HG03442 (cell line): ENCODE measurements around the gene IRF2BP2.
"Not testable (repeated sequence)": the region's sequence is repeated elsewhere in the genome, so short reads cannot be mapped to it uniquely, and the experiment has no call there.

Experiments
- ATAC-seq: cut with Tn5 transposase; IDR thresholded peaks from one replicate; pipeline ENCODE4 v1.9.1; 2021; ENCODE audit warnings: mild to moderate bottlenecking, moderate library complexity; ENCODE audit not compliant: unreplicated experiment

IRF2BP2 gene

DNA sequence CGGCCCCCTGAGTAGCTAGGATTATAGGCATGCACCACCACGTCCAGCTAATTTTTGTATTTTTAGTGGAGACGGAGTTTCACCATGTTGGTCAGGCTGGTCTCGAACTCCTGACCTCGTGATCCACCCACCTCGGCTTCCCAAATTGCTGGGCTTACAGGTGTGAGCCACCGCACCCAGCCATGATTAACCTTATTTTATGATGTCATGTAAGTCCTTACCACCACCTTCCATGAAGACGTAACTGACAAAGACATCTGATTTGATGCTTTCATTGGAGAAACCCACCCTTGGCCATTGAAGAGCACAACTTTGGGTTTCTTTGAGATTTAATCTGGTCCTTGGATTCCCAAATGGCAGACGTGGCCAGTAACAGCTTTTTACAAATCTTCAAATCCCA lies 24.9 kb upstream of the IRF2BP2 start:
- not testable (repeated sequence) for ATAC-seq

DNA sequence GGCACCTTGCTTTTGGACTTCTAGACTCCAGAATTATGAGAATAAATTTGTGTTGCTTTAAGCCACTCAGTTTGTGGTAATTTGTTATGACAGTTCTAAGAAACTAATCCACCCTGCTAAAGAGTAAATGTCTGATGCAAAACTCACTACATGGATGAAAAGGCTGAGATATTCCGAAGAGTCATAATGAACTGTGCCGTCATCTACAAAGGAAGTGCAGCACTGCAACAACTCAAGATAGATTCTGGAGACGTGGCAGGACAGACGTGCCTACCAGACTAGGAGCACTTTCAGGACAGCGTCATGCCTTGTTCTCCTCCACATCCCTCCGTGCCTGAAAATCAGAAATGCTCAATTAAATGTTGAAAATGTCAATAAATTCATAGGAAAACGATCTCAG lies 24.4 kb upstream of the IRF2BP2 start:
- no peak for ATAC-seq

DNA sequence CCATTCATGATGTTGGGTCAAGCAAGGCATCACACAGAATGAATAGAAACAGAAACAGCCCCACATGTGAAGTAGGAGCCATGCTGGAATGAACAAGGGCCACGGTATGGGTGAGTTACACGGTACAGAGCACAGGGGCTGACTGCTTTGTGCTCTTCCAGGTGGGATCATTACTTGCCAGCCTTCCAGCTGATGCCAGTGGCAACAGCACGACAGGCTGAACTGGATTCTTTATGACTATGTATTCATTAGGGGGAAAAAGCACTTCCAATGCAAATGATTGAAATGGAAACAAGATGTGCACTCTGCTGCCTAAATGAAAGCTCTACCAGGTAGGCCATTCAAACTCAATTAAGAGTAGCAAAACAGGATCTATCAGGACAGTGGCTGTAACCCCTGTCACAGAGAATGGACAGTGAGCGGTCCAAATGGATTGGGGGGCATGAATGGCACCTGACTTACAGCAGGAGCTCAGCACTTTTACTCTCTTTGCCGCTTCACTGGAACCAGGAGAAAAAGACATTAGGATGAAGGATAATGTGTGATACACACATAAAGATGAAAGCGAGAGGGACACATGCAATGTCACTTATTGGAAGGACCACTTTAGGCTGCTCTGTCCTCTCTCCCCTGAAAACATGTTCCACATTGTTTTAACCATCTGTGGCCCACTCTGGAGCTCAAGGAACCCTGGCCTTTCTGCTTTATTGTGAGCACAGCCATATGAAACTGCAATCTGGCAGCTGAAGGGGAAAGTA lies 23.4 kb upstream of the IRF2BP2 start:
- ATAC-seq, result no peak

DNA sequence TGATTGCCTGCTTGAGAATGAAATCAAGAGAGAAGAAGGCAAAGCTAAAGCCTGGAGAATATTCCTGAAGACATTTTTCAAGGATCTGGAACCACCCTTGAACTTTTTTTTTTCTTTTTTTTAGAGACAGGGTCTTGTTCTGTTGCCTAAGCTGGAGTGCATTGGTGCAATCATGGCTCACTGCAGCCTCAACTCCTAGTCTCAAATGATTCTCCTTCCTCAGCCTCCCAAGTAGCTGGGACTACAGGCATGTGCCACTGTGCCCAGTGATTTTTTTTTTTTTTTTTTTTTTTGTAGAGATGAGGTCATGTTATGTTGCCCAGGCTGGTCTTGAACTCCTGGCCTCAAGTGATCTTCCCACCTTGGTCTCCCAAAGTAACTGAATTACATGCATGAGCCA lies 22.2 kb upstream of the IRF2BP2 start:
- no peak for ATAC-seq

DNA sequence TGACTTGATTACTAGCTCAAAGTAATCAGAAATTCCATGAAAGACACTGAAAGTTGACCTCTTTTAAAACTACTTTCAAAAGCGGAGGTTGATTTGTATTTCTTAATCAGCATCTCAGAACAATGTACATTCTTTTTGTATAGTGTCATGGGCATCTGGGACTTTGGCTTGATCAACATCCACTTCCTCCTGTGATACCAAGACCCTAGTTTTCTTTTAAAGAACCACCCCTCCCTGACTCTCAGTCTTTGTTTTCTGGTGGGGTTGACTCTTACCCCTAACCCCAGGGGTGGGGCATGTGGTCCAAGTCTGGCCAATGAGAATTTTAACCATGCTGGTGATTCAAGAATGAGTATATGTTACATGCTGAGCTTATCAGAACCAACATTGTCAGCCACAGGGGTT lies 21.7 kb upstream of the IRF2BP2 start:
- no peak for ATAC-seq

DNA sequence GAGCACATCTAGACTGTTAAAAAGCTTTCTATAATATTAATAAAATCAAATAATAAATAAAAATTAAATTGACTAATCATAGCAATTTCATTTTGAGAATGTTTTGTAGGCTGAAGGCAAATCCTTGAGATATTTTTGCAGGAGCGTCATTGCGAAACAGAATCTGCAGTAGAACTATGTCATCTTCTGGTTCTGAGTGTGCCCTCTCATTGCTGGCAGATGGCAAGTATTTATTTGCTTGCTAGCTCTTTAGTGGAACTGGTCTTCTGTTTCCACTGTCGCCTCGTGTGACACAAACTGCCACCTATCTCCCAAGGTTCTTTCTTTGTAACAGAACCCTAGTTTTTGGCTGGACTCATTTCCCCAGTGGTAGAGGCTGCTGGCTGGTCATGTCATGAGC lies 19.0 kb upstream of the IRF2BP2 start:
- peak; percentile 47 for ATAC-seq

DNA sequence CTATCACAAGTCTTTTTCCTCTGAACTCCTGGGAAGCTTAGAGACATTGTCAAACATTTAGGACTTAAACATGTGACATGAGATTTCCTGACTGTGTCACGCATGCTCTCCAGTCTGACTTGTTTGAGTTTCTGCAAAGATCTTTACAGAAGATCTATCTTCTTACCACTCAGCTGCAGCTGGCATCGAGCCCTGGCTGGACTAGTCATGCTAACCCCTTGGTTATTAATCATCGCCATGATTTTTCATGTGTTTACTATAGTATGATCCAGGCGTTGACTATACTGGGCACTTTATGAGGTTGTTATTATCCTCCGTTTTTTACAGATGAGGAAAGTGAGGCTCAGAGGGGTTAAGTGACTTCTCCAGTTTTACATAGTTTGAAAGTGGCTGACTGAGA lies 18.1 kb upstream of the IRF2BP2 start:
- ATAC-seq, result no peak

DNA sequence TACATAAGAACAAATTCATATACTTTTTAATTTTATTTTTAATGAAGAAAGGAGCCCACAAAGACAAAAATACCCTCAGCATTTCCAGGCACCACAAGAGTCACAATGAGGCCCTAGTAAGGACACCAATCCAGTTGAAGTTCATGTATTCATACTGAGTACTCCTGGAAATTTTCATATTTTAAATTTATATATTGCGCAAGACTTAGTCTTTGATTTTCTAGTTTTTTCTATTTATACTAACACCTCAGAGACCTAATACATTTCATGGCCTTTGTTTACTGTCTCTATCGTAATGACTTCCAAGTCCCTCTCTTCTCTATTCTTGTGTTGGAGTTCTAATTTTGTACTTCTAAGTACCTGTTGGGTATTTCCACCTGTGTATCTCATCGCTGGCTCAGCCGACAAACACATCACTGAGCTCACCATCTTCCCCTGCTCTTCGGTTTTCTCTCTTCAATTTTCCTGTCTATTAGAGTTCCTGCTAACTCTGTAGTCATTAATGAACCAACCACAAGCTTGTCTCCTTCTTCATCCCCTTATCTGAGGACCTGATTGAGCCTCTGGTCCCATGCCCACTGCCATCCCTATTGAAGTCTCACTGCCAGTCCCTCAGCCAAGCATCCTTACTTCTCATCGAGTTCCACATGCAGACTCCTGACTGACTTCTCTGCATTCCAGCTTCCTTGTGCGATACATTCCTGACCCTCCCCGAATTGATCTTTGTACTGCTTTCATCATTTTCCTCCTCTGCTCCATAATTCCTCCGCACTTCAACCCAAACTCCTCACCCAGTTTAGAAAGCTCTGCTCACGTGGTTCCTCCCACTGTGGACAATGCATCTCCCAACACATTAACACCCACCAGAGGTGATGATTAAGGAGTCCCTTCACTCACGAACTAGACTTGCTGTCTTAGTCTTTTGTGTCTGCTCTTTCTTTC lies 17.3 kb upstream of the IRF2BP2 start:
- ATAC-seq, result no peak

DNA sequence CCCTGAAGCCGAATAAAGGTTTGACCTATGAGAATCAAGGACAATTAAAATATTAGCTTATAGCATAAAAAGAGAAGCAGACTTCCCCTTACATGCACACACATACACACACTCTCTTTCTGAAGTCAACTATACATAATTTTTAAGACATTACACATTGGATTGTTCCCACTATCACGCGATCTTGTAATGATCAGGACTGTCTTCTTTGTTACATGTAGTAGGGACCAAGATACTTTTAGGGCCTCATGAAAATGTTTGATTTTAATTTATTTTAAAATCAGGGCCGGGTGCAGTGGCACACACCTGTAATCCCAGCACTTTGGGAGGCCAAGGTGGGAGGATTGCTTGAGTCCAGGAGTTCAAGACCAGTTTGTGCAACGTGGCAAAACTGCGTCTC lies 16.4 kb upstream of the IRF2BP2 start:
- no peak for ATAC-seq

DNA sequence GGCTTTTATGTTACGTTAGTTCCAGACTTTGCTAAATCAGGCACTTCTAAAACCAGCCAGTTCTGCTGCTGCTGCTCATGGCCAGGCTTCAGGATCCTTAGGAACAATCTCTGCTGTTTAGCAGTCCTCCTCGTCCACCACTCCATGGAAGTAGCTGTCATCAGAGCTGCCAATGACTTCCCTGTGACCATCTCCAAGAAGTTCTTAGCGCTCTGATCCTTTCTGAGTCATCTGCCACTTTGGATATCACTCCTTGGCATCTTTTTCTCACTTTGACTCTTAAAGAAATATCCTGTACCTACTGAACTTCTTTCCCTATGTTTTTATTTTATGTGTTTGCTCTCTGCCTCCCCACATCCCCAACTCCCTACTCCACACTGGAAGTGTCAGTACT lies 14.7 kb upstream of the IRF2BP2 start:
- ATAC-seq, result no peak

DNA sequence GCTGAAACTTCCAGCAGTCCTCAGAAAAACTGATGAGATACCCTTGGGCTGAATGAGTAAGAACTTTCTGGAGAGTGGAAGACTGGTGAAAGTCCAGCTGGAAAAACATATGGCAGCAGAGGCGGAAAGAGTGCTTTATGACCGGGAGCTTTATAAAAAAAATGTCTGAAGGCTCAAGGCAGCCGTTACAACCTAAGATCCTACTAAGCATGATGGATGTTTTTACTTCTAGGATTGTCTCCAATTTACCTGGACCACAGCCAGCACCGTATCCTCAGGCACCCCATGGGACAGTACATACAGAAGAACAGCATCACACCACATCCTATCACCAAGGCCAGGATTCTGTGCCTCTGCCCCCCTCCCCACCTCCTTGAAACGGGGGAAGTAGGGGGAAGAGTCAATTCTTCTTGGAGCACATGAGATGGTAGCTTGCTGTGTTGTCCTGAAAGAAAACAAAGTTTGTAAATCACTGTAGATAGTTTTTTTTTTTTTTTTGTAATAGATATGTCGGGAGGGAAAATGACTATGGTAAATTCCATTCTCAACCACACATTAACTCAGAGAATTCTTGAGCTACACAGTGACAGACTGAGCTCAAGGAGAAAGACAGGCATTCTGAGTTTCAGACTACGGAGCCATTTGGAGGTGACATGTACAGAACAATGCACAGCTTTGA lies 11.8 kb upstream of the IRF2BP2 start:
- no peak for ATAC-seq

DNA sequence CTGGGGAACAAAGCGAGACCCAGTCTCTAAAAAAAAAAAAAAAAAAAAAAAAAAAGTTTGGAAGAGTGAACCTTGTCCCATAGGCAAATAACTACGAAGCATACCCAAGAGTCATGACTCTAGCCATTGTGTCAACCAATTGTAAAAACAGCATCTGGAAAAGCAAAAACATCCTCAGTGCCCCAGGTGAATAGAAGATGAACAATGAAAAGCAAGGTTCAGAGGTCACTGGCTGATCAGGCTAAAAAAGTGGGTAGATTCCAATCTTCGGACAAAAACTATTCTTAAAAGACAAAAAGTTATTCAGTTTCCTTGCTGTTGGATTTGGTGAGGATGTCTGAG lies 11.1 kb upstream of the IRF2BP2 start:
- no peak for ATAC-seq

DNA sequence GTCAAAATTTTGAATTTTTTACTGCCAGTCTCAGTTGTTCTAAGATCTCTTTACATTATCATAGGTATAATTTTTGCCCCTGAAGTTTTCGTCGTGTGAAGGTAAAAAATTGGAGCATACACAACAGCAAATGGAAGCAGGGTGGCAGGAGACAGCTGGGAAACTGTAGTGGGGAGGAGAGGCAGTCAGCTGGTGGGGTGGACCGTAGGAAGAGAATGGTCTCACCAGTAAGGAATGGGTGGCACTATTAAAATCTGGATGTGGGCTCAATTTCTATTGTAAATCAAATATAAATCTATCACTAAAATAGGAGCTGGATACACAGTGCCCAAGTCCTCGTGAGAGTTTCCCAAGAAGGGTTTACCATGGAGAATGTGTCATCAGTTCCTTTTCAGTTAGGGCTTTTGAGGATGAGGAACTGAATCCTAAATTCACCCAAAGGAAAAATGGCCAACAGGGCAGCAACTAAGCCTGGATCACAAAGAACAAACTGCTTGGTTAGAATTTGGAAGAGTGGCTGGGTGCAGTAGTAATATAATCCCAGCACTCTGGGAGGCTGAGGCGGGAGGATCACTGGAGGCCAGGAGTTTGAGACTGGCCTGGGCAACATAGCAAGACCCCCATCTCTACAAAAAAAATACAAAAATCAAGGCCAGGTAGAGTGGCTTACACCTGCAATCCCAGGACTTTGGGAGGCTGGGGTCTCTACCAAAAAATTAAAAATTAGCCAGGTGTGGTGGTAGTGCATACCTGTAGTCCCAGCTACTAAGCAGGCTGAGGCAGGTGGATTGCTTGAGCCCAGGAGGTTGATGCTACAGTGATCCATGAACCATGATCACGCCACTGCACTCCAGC lies 10.5 kb upstream of the IRF2BP2 start:
- no peak for ATAC-seq

DNA sequence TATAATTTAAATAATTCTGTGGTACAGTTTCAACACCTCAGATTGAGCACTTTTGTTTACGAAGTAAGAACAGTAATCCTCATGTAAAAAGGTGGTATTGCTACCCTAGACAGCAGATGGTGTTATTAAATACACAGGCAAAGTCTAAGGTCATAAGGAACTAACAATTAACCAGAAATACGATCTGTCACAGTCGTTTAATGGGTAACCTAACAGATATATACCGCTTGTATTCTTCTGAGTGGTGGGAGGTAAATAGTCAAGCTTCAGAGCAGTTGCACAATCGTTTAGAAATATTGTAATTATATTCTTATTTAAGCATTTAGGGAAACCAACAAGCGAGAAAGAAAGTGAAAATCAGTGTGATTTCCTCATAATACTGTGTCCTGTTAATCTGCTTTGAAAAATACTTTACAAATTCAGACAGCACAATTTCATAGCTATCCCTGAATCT lies 9.8 kb upstream of the IRF2BP2 start:
- ATAC-seq, result no peak

DNA sequence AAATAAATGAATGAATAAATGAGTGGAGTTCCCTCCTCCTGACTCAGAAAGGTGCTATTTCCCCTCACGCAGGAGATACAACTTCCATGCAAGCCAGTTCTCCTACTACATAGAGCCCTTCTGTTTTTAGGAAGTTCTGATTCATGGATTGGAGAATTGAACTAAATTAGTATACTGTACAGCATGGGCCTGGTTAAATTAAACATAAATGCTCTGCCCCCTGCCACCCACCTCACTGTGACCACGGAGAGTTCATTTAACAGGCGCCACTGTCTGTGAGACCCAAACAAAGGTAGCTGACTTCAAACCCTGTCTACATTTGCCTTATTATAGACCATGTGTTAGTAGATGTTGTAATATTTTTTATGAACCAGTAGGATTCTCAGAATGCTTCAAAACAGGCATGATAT lies 9.1 kb upstream of the IRF2BP2 start:
- no peak for ATAC-seq

DNA sequence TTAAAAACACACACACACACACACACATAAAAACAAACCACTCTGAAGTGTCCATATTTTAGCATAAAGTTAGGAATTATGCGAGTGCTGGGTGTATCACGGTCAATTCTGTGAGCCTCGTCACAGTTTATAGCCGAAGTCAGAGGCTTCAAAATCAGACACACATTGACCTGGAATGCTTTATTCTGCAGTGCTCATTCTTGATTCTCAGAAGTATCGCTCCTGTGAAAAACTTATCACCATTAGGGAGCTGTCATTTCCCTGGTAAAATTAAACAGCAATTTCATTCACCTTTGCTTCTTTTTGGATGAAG lies 8.7 kb upstream of the IRF2BP2 start:
- no peak for ATAC-seq

DNA sequence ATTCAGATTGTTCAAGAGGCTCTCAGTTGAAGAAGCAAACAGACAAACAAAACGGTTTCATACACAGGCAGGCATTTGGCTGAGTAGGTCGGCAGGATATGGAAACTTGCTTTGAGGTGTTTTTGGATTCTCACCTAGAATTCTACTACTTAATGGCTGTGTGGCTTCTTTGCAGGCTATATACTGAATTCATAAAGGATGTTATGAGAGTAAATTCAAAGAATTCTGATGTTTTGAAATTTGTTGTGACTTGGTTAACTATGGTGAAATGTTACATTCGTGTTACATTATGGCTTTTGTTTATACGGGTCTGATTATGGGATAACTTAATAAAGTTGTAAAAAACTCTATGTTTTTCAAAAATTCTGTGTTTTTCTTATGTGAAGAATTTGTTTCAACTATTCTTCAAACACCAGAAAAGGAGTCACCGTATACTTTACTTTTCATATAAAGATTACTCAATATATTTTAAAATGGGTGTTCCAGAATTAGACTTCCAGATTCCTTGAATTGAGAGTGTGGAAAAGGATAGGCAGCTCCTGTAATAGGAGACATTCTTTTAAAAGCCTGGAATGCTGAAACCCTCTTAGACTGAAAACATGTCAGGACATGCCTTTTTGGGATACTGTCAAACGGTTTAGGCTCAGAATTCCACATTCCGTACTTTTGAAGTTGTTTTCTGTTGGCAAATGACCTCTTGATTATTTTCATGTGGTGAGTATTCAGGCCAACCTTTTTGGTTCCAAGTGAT lies 8.2 kb upstream of the IRF2BP2 start:
- no peak for ATAC-seq

DNA sequence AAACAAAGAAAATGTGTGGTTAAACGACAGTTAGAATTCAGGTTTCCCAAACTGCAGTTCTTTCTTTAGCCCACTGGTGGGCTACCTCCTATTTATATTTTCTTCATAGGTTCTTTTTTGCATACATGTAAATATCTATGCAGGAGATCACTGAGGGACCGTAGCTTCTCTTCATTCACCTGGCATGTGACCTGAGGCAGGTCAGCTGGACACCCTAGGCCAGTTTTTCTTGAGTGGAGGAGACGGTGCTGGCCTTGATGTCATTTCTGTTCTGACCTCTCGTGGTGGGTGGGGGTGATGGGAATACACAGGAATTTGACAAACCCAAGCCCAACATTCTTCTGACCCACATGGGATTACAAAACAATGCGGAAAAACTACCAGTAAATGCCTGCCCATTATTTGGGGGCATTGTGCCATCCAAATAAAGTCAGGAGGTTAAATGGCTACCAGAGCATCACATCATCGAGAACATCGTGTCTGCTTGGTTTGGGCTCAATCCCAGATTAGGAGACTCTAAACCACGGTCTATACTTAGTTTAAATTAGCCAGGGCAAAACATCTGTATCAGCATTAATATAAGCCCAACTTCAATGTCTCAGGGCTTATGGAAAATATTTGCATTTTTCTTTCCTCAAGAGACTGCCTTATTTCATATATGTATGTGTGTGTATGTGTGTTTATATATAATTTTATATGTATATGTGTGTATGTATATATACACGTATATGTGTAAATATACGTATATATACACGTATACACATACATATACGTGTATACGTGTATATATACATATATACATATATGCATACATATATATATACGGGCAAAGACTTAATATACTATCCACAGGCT lies 7.4 kb upstream of the IRF2BP2 start:
- no peak for ATAC-seq

DNA sequence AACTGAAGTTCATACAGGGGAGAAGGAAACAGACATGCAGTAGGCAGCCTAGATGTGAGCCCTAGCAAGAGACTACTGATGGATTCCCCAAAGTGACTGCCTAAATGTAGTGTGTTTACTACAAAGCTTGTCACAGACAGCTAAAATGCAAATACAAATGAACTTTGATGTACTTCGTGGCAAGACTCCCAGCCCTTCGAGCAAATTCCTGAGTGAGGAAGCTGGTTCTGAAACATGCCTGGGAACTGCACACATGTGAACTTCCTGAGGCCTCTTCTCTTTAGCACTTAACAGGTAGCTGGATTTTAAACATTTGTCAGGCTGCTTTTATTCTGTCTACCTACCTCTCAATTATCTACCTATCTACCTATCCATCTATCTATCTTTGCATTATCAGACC lies 6.7 kb upstream of the IRF2BP2 start:
- no peak for ATAC-seq
